HepG2 (cell line): ENCODE data around the gene GPR87. TPM values are rescaled to one million over a fixed set of nuclear protein-coding genes. Genes with fewer than 3 reads are reported as not detected.

Source experiments
- ATAC-seq: fragments of 200-7000 bp; cut with Tn5 transposase; 3 replicates; pipeline ENCODE4 v1.9.1; 2020; ENCODE audit warnings: mild to moderate bottlenecking, moderate library complexity
- BruUV-seq: library from RNA; stranded (reverse); fragments of 400-500 nt; replicated peaks from 2 replicates; lab custom pipeline; 2021; lab: Mats Ljungman, UMichigan
- CTCF ChIA-PET: fragments of 300-600 bp; formaldehyde crosslinking; extraction: SDS; loops from one replicate; lab custom pipeline; 2021; ENCODE audit warnings: low total read pairs, inconsistent platforms, low intra/inter-chr PET ratio; lab: Yijun Ruan, JAX
- POLR2A ChIA-PET: fragments of 350-600 bp; sonication (Branson Sonifier 250); formaldehyde crosslinking; loops from one replicate; lab custom pipeline; 2020; ENCODE audit warnings: antibody characterized with exemption, inconsistent platforms; lab: Yijun Ruan, JAX
- DNase-seq: peaks from one replicate; pipeline ENCODE4 v3.0.0-alpha.2; 2015; ENCODE audit warnings: low spot score
- FAIRE-seq: peaks from 3 replicates; lab custom pipeline; 2011; peaks lifted over from hg19 to GRCh38; lab: Jason Lieb, UNC
- H2AFZ ChIP-seq: one replicate; pipeline ENCODE4 v1.6.1; 2011; ENCODE audit warnings: low read length, inconsistent platforms
- H3K27ac ChIP-seq: fragments of 300-600 bp; 3 replicates; pipeline ENCODE4 v1.8.0; 2011; ENCODE audit warnings: mixed run types, mild to moderate bottlenecking, mixed read lengths, low read length, inconsistent platforms; ENCODE audit not compliant: insufficient read depth; ENCODE audit errors: extremely low read length
- H3K27me3 ChIP-seq, 2 experiments: fragments of 200-600 bp in 1 of 2; 2 replicates in 1 of 2; 3 replicates in 1 of 2; pipeline versions ENCODE4 v1.6.0 to v1.8.0; 2011; ENCODE audit warnings: low read length in 2 of 2, mild to moderate bottlenecking in 2 of 2, moderate library complexity in 2 of 2, inconsistent platforms in 1 of 2; ENCODE audit not compliant: insufficient read depth in 2 of 2, control insufficient read depth in 1 of 2
- H3K36me3 ChIP-seq, 2 experiments: fragments of 200-600 bp in 1 of 2; replicated peaks in 1 of 2; 2 replicates in 1 of 2; 3 replicates in 1 of 2; pipeline versions ENCODE4 v1.5.1 to v1.8.0; 2011; ENCODE audit warnings: low read length in 2 of 2, inconsistent platforms in 1 of 2; ENCODE audit not compliant: insufficient read depth in 2 of 2, control insufficient read depth in 1 of 2
- H3K4me1 ChIP-seq: 2 replicates; pipeline ENCODE4 v1.5.1; 2012; ENCODE audit warnings: low read length, inconsistent platforms; ENCODE audit not compliant: insufficient read depth
- H3K4me2 ChIP-seq: 2 replicates; pipeline ENCODE4 v1.6.0; 2011; ENCODE audit warnings: low read depth, low read length, inconsistent platforms
- H3K4me3 ChIP-seq, 3 experiments: fragments of 200-600 bp in 1 of 3; sonication (generic), shearing (Covaris generic) in 1 of 3; replicated peaks in 1 of 3; 2 replicates each; pipeline ENCODE4 v1.5.1; 2011 to 2016; ENCODE audit warnings: low read length in 3 of 3, inconsistent platforms in 2 of 3, low read depth in 2 of 3, mild to moderate bottlenecking in 2 of 3, control low read depth in 1 of 3, mixed read lengths in 1 of 3; ENCODE audit not compliant: insufficient read depth in 1 of 3
- H3K79me2 ChIP-seq: one replicate; pipeline ENCODE4 v1.6.1; 2011; ENCODE audit warnings: low read length, inconsistent platforms; ENCODE audit not compliant: insufficient read depth
- H3K9ac ChIP-seq: 2 replicates; pipeline ENCODE4 v1.6.0; 2011; ENCODE audit warnings: mild to moderate bottlenecking, low read depth, low read length, inconsistent platforms; ENCODE audit not compliant: insufficient read depth
- H3K9me3 ChIP-seq: 2 replicates; pipeline ENCODE4 v1.5.1; 2012; ENCODE audit warnings: mild to moderate bottlenecking, low read length
- H4K20me1 ChIP-seq: 2 replicates; pipeline ENCODE4 v1.6.0; 2011; ENCODE audit warnings: inconsistent platforms, mild to moderate bottlenecking, low read length, moderate library complexity; ENCODE audit not compliant: insufficient read depth
- CHD4 ChIP-seq: fragments of 200-600 bp; sonication (generic); IDR thresholded peaks from 2 replicates; pipeline ENCODE4 v1.7.0; 2017; ENCODE audit warnings: mild to moderate bottlenecking, low read length, borderline replicate concordance
- PCBP1 ChIP-seq: fragments of 200-400 bp; formaldehyde crosslinking; IDR thresholded peaks from 2 replicates; pipeline ENCODE4 v1.6.1; 2017; ENCODE audit warnings: mild to moderate bottlenecking, low read depth, low read length, borderline replicate concordance
- REL ChIP-seq: sonication (generic); formaldehyde crosslinking; conservative IDR thresholded peaks from 2 replicates; pipeline ENCODE4 v1.8.0; 2022; ENCODE audit warnings: mild to moderate bottlenecking, missing genetic modification reagents, moderate library complexity
- SCMH1 ChIP-seq: sonication (generic); formaldehyde crosslinking; IDR thresholded peaks from 2 replicates; pipeline ENCODE4 v1.9.0; 2021; ENCODE audit warnings: missing genetic modification reagents, mild to moderate bottlenecking, borderline replicate concordance
- ZNF296 ChIP-seq: sonication (generic); formaldehyde crosslinking; conservative IDR thresholded peaks from 2 replicates; pipeline ENCODE4 v1.5.0; 2020; ENCODE audit warnings: mild to moderate bottlenecking, missing genetic modification reagents
- WGBS: methylation state at CpG from one replicate; pipeline ENCODE4 v1.1.6; 2017; ENCODE audit warnings: low lambda C conversion rate; 5-methylcytosine and 5-hydroxymethylcytosine counted together
- in situ Hi-C: cut with HindIII; loops from 2 replicates; pipeline ENCODE4 v1.10.0; 2017; ENCODE audit warnings: low pct_unique_long_range_greater_than_20kb; ENCODE audit not compliant: extremely low pct_ligation_motif_present
- intact Hi-C: fragments of 100-400 bp; cut with micrococcal nuclease; formaldehyde crosslinking; loops from one replicate; pipeline ENCODE4 v1.10.0; 2022; ENCODE audit not compliant: unreplicated experiment
- polyA plus RNA-seq, 8 experiments: library from polyadenylated mRNA; depleted of rRNA in 3 of 8; stranded (reverse) in 7 of 8; unstranded in 1 of 8; fragments of >200 nt; fragmentation: Illumina TruSeq in 4 of 8; extraction: Trizol in 4 of 8; gene quantifications; 2 replicates each; pipeline versions ENCODE4 v1.2.1 to v1.2.3, GENCODE V29; 2011 to 2016; ENCODE audit warnings: low read depth in 4 of 8, missing spikeins in 1 of 8, mixed read lengths in 1 of 8; ENCODE audit not compliant: insufficient read depth in 1 of 8
- total RNA-seq, 5 experiments: library from RNA; depleted of rRNA; stranded (reverse); fragments of >200 nt; fragmentation: Illumina TruSeq; extraction: Trizol; gene quantifications; 2 replicates each; pipeline ENCODE4 v1.2.3, GENCODE V29; 2016; ENCODE audit warnings: low read depth in 1 of 5
- TF ChIP-seq, protein P1 (sequence below): sonication (generic); formaldehyde crosslinking; IDR thresholded peaks from 2 replicates; pipeline ENCODE4 v1.4.0; 2020; ENCODE audit warnings: missing genetic modification reagents
- TF ChIP-seq, protein P2 (sequence below): sonication (generic); formaldehyde crosslinking; IDR thresholded peaks from 2 replicates; pipeline ENCODE4 v1.5.0; 2020; ENCODE audit warnings: mild to moderate bottlenecking, missing genetic modification reagents, borderline replicate concordance

GPR87 gene
- total and polyA plus RNA-seq, 2 of the 13 experiments (the other 11 are each of a cell fraction or from before 2014, with no cell fraction given): not detected

DNA sequence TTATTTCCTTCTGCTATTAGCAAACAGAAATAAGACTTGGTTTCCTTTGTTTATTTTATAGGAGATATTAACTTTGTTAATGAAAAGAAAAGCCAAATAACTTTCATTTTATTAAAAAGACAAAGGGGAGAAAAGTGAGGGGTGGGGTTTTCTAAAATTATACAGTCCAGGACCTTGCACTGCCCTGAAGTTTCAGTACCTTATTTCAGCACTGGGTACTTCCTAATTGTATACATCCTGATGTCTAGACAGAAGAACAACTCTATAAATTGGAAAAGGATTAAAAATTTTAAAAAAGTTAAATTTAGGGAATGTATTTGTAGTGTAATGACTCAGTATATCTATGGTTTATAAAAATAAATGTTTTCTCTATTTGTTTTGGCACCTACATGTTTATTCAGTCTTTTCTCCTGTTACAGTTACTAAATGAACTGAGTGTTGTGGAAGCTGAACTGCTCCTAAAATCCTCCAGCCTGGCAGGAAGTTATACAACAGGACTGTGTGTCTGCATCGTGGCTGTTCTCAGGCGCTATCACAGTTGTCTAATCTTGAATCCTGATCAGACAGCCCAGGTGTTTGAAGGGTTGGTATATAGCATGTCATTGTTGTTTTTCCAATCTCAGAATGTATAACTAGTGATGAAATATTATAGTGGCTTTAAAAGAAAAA, 40.3 kb upstream of the GPR87 start:
- Histone ChIP-seq H3K79me2 (no peaks in the 10 kb centered on the region), H3K27ac (no peak overlapping the region), H3K4me2 (no peak overlapping the region), H4K20me1 (no peaks in the 10 kb centered on the region), H3K4me3 (no peak overlapping the region), H3K27me3 (no peaks in the 10 kb centered on the region), H3K36me3 (no peaks in the 10 kb centered on the region), H3K9ac (no peak overlapping the region), H3K4me1 (no peaks in the 10 kb centered on the region), H3K9me3 (no peaks in the 10 kb centered on the region), H2AFZ (no peak overlapping the region)
- FAIRE-seq: no peak
- no peak for DNase-seq
- ChIA-PET CTCF (no interaction called here), POLR2A (no interaction called here)
- intact Hi-C loops: no loop called here
- 43% methylated on average over 2 of the region's 2 CpGs for WGBS
- no TSS peak for BruUV-seq
- TF ChIP-seq REL (CRISPR knock-in tag) (no peak), SCMH1 (CRISPR knock-in tag) (no peak), CHD4 (no peak), ZNF296 (CRISPR knock-in tag) (no peak), PCBP1 (no peak)
- TF ChIP-seq, protein P1, sequence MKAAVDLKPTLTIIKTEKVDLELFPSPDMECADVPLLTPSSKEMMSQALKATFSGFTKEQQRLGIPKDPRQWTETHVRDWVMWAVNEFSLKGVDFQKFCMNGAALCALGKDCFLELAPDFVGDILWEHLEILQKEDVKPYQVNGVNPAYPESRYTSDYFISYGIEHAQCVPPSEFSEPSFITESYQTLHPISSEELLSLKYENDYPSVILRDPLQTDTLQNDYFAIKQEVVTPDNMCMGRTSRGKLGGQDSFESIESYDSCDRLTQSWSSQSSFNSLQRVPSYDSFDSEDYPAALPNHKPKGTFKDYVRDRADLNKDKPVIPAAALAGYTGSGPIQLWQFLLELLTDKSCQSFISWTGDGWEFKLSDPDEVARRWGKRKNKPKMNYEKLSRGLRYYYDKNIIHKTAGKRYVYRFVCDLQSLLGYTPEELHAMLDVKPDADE: no peak
- TF ChIP-seq, protein P2, sequence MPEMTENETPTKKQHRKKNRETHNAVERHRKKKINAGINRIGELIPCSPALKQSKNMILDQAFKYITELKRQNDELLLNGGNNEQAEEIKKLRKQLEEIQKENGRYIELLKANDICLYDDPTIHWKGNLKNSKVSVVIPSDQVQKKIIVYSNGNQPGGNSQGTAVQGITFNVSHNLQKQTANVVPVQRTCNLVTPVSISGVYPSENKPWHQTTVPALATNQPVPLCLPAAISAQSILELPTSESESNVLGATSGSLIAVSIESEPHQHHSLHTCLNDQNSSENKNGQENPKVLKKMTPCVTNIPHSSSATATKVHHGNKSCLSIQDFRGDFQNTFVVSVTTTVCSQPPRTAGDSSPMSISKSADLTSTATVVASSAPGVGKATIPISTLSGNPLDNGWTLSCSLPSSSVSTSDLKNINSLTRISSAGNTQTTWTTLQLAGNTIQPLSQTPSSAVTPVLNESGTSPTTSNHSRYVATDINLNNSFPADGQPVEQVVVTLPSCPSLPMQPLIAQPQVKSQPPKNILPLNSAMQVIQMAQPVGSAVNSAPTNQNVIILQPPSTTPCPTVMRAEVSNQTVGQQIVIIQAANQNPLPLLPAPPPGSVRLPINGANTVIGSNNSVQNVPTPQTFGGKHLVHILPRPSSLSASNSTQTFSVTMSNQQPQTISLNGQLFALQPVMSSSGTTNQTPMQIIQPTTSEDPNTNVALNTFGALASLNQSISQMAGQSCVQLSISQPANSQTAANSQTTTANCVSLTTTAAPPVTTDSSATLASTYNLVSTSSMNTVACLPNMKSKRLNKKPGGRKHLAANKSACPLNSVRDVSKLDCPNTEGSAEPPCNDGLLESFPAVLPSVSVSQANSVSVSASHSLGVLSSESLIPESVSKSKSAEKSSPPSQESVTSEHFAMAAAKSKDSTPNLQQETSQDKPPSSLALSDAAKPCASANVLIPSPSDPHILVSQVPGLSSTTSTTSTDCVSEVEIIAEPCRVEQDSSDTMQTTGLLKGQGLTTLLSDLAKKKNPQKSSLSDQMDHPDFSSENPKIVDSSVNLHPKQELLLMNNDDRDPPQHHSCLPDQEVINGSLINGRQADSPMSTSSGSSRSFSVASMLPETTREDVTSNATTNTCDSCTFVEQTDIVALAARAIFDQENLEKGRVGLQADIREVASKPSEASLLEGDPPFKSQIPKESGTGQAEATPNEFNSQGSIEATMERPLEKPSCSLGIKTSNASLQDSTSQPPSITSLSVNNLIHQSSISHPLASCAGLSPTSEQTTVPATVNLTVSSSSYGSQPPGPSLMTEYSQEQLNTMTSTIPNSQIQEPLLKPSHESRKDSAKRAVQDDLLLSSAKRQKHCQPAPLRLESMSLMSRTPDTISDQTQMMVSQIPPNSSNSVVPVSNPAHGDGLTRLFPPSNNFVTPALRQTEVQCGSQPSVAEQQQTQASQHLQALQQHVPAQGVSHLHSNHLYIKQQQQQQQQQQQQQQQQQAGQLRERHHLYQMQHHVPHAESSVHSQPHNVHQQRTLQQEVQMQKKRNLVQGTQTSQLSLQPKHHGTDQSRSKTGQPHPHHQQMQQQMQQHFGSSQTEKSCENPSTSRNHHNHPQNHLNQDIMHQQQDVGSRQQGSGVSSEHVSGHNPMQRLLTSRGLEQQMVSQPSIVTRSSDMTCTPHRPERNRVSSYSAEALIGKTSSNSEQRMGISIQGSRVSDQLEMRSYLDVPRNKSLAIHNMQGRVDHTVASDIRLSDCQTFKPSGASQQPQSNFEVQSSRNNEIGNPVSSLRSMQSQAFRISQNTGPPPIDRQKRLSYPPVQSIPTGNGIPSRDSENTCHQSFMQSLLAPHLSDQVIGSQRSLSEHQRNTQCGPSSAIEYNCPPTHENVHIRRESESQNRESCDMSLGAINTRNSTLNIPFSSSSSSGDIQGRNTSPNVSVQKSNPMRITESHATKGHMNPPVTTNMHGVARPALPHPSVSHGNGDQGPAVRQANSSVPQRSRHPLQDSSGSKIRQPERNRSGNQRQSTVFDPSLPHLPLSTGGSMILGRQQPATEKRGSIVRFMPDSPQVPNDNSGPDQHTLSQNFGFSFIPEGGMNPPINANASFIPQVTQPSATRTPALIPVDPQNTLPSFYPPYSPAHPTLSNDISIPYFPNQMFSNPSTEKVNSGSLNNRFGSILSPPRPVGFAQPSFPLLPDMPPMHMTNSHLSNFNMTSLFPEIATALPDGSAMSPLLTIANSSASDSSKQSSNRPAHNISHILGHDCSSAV (CRISPR knock-in tag): no peak
- ATAC-seq: no peak
- in situ Hi-C loops: no loop called here
